SK-MEL-5 (cell line): Measurements from ENCODE around the gene ZDHHC15. TPM values are rescaled to one million over a fixed set of nuclear protein-coding genes. Genes with fewer than 3 reads are reported as not detected.
"Not testable (repeated sequence)": the region's sequence is repeated elsewhere in the genome, so short reads cannot be mapped to it uniquely, and the experiment has no call there.

Experiments
- DNase-seq: peaks from one replicate; pipeline ENCODE4 v3.0.0-alpha.2; 2016; ENCODE audit warnings: low read depth, low spot score
- in situ Hi-C: cut with HindIII; loops from 2 replicates; pipeline ENCODE4 v1.10.0; 2016; ENCODE audit warnings: low sequenced_read_pairs, high pct_unique_total_duplicates, low pct_unique_long_range_greater_than_20kb
- total RNA-seq: library from RNA; depleted of rRNA; stranded (reverse); fragments of >200 nt; shearing (Covaris generic); gene quantifications from 2 replicates; pipeline ENCODE4 v1.2.3, GENCODE V29; 2014; rRNA removed

The ZDHHC15 gene
- total RNA-seq, 1 experiment from 2014 or later: 0.16 TPM

DNA sequence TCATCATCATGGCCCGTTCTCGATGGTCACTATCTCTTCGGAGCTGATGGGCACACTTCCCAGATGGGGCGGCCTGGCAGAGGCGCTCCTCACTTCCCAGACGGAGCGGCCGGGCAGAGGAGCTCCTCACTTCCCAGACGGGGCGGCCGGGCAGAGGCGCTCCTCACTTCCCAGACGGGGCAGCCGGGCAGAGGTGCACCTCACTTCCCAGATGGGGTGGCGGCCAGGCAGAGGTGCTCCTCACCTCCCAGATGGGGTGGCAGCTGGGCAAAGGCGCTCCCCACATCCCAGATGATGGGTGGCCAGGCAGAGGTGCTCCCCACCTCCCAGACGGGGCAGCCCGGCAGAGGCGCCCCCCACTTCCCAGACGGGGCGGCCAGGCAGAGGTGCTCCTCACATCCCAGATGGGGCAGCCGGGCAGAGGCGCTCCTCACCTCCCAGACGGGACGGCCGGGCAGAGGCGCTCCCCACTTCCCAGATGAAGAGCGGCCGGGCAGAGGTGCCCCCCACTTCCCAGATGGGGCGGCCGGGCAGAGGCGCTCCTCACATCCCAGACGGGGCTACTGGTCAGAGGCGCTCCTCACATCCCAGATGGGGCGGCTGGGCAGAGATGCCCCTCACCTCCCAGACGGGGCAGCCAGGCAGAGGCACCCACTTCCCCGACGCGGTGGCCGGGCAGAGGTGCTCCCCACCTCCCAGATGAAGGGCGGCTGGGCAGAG is 188.3 kb downstream of the ZDHHC15 start:
- in situ Hi-C loops, DNase-seq: not testable (repeated sequence)

DNA sequence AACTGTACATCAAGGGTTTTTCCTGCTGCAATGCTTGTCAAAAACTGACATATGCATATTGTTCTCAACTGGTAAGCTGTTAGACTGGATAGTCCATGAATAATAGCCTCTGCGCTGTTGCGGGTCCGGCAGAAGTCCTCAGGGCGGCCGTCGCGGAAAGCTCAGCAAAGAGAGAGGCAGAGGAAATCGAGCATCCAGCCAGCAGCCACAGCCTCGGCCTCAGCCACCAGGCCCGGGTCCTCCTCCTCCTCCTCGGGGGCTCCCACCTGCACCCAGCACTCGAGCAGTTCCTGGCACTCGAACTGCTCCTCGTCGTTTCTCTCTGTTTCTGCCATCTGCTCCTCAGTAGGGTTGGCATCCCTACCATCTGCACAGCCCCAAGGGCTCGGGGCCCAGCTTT is 195.2 kb downstream of the ZDHHC15 start:
- DNase-seq: no peak
- in situ Hi-C loops: no loop called here

Other genes with a start within 250 kb of the ZDHHC15 start
- gene UPRT, start 249.0 kb downstream of the ZDHHC15 start, total RNA-seq: 10.4 TPM in 2 replicates